Prostate gland (tissue), 2 donors: ENCODE data around the gene ZNF513. TPM values are rescaled to one million over a fixed set of nuclear protein-coding genes. Genes with fewer than 3 reads are reported as not detected.

Experiments used
- DNase-seq: peaks from one replicate; pipeline ENCODE4 v3.0.0-alpha.2; 2019; ENCODE audit warnings: low spot score
- H3K27ac ChIP-seq, 2 donors: fragments of 200-600 bp; sonication (generic); 2 replicates each; pipeline ENCODE4 v1.5.1; 2017 to 2019
- H3K27me3 ChIP-seq: fragments of 200-600 bp; sonication (generic); replicated peaks from 2 replicates; pipeline ENCODE4 v1.5.1; 2019; ENCODE audit not compliant: insufficient read depth
- H3K36me3 ChIP-seq, 2 donors: fragments of 200-600 bp; sonication (generic); 1 replicate in 1 of 2; 2 replicates in 1 of 2; pipeline versions ENCODE4 v1.5.1 to v1.8.1; 2017 to 2019
- H3K4me1 ChIP-seq: fragments of 200-600 bp; sonication (generic); replicated peaks from 2 replicates; pipeline ENCODE4 v1.5.1; 2019
- H3K4me3 ChIP-seq, 2 donors: fragments of 200-600 bp; sonication (generic); 2 replicates each; pipeline ENCODE4 v1.5.1; 2017 to 2019
- H3K9me3 ChIP-seq: fragments of 200-600 bp; sonication (generic); 2 replicates; pipeline ENCODE4 v1.5.1; 2017
- CTCF ChIP-seq, 4 experiments: fragments of 200-600 bp in 2 of 4; fragments of 450-650 bp in 2 of 4; sonication (generic) in 2 of 4; IDR thresholded peaks; 1 replicate in 3 of 4; 2 replicates in 1 of 4; pipeline ENCODE4 v1.5.1; 2016 to 2019; ENCODE audit warnings: antibody characterized with exemption in 4 of 4, mild to moderate bottlenecking in 2 of 4, moderate library complexity in 2 of 4
- POLR2A ChIP-seq: fragments of 450-650 bp; IDR thresholded peaks from one replicate; pipeline ENCODE4 v1.6.1; 2016; ENCODE audit warnings: antibody characterized with exemption, mild to moderate bottlenecking
- POLR2AphosphoS5 ChIP-seq: sonication (generic); formaldehyde crosslinking; IDR thresholded peaks from one replicate; pipeline ENCODE4 v1.6.1; 2017; ENCODE audit warnings: antibody characterized with exemption
- WGBS: methylation state at CpG from one replicate; pipeline ENCODE4 v1.1.5; 2018; 5-methylcytosine and 5-hydroxymethylcytosine counted together
- intact Hi-C: fragments of 100-400 bp; cut with DNase I; formaldehyde crosslinking; loops from one replicate; pipeline ENCODE4 v1.14.2; 2022
- total RNA-seq, 2 donors: library from RNA; depleted of rRNA; stranded (reverse); fragments of >200 nt; gene quantifications; one replicate each; pipeline ENCODE4 v1.1.0, GENCODE V29; 2016

Gene ZNF513
- total RNA-seq, 2 donors from 2014 or later: 9.0 to 22.0 TPM

- intact Hi-C loops: no loop called here
- no peak for DNase-seq
- peaks cover 10 to 16% of the 10 kb centered on the region in 2 donors for H3K36me3 ChIP-seq
- H3K9me3 ChIP-seq: no peaks in the 10 kb centered on the region
- 90% methylated on average over 7 of the region's 7 CpGs for WGBS
- no peak overlapping the region for H3K4me3 ChIP-seq
- no peaks in the 10 kb centered on the region for H3K4me1 ChIP-seq
- no peaks in the 10 kb centered on the region for H3K27me3 ChIP-seq
- no peak for TF ChIP-seq CTCF (IDR thresholded peaks at IDR 0.05)
- no peak for TF ChIP-seq POLR2AphosphoS5
- no peak for TF ChIP-seq POLR2A
- H3K27ac ChIP-seq: no peak overlapping the region
Observed at GRCh38 chr2:27336173-27336572, 44.4 kb downstream of the ZNF513 start.

- Histone ChIP-seq H3K4me3 (no peak overlapping the region), H3K4me1 (no peaks in the 10 kb centered on the region), H3K36me3 (peaks cover 7 to 16% of the 10 kb centered on the region in 2 donors), H3K27ac (no peak overlapping the region), H3K9me3 (no peaks in the 10 kb centered on the region), H3K27me3 (no peaks in the 10 kb centered on the region)
- intact Hi-C loops: no loop called here
- 93% methylated on average over 3 of the region's 3 CpGs for WGBS
- DNase-seq: no peak
- TF ChIP-seq CTCF (IDR thresholded peaks at IDR 0.05): no peak
- no peak for TF ChIP-seq POLR2AphosphoS5
- TF ChIP-seq POLR2A: no peak
Observed at GRCh38 chr2:27335311-27335710, 45.2 kb downstream of the ZNF513 start.

Other genes with a start within 250 kb of the ZNF513 start
- 10 to 100 TPM; 74.0 to 88.9 TPM for gene PREB, start 246.1 kb downstream of the ZNF513 start, total RNA-seq
- 1 to 10 TPM in 1 of 2 donors, not detected in 1; 1.1 TPM for gene PRR30, start 241.3 kb downstream of the ZNF513 start, total RNA-seq
- gene TCF23, start 231.7 kb downstream of the ZNF513 start, total RNA-seq: 1 to 10 TPM in 1 of 2 donors, not detected in 1; 8.5 TPM
- gene ATRAID, start 168.7 kb downstream of the ZNF513 start, total RNA-seq: 100 to 1,000 TPM; 217 to 222 TPM
- 10 to 100 TPM; 23.9 to 65.2 TPM for gene SLC5A6, start 168.5 kb downstream of the ZNF513 start, total RNA-seq
- 10 to 100 TPM; 16.0 to 63.6 TPM for gene CAD, start 163.4 kb downstream of the ZNF513 start, total RNA-seq
- gene SLC30A3, start 117.7 kb downstream of the ZNF513 start, total RNA-seq: 100 to 1,000 TPM in 1 of 2 donors, not detected in 1; 102 TPM
- 10 to 100 TPM in 1 of 2 donors, not detected in 1; 16.1 TPM for gene DNAJC5G, start 105.3 kb downstream of the ZNF513 start, total RNA-seq
- 10 to 100 TPM in 1 of 2 donors, 1 to 10 TPM in 1; 2.8 to 17.9 TPM for gene TRIM54, start 98.3 kb downstream of the ZNF513 start, total RNA-seq
- gene UCN, start 72.3 kb downstream of the ZNF513 start, total RNA-seq: 10 to 100 TPM in 1 of 2 donors, 1 to 10 TPM in 1; 4.2 to 11.2 TPM
- 10 to 100 TPM; 82.5 to 90.3 TPM for gene MPV17, start 57.6 kb downstream of the ZNF513 start, total RNA-seq
- 10 to 100 TPM; 41.2 to 66.1 TPM for gene GTF3C2, start 24.0 kb downstream of the ZNF513 start, total RNA-seq
- gene EIF2B4, start 10.4 kb downstream of the ZNF513 start, total RNA-seq: 10 to 100 TPM; 46.9 to 51.8 TPM
- gene SNX17, start 10.1 kb downstream of the ZNF513 start, total RNA-seq: 100 to 1,000 TPM; 127 to 134 TPM
- 10 to 100 TPM; 57.2 to 65.4 TPM for gene PPM1G, start 28.9 kb upstream of the ZNF513 start, total RNA-seq
- 10 to 100 TPM; 42.9 to 83.4 TPM for gene NRBP1, start 47.9 kb upstream of the ZNF513 start, total RNA-seq
- 100 to 1,000 TPM in 1 of 2 donors, 10 to 100 TPM in 1; 31.4 to 147 TPM for gene KRTCAP3, start 61.6 kb upstream of the ZNF513 start, total RNA-seq
- 10 to 100 TPM; 32.6 to 42.8 TPM for gene IFT172, start 109.0 kb upstream of the ZNF513 start, total RNA-seq
- gene FNDC4, start 114.5 kb upstream of the ZNF513 start, total RNA-seq: 10 to 100 TPM; 24.1 to 30.6 TPM
- under 1 TPM in 1 of 2 donors, not detected in 1; 0.87 TPM for gene GCKR, start 116.1 kb upstream of the ZNF513 start, total RNA-seq
- gene ZNF512, start 202.3 kb upstream of the ZNF513 start, total RNA-seq: 10 to 100 TPM; 31.4 to 55.6 TPM
- 1 to 10 TPM; 6.2 to 8.3 TPM for gene CCDC121, start 248.3 kb upstream of the ZNF513 start, total RNA-seq
- 10 to 100 TPM; 27.7 to 34.5 TPM for gene GPN1, start 248.3 kb upstream of the ZNF513 start, total RNA-seq